Liver (tissue), 3 donors: Measurements from ENCODE around the gene ZCCHC14.

Experiments used
- ATF3 ChIP-seq: IDR thresholded peaks from 2 replicates; pipeline ENCODE4 v1.6.1; 2016; ENCODE audit warnings: antibody characterized with exemption
- CTCF ChIP-seq: fragments of 150-350 bp; IDR thresholded peaks from 2 replicates; pipeline ENCODE4 v1.5.1; 2017; ENCODE audit warnings: improper control_type of control experiment, low read depth, low read length; ENCODE audit not compliant: missing input control
- EGR1 ChIP-seq, 2 donors: IDR thresholded peaks; 2 replicates each; pipeline ENCODE4 v1.6.1; 2016 to 2018; ENCODE audit warnings: antibody characterized with exemption in 2 of 2, low read depth in 2 of 2
- FOXA1 ChIP-seq: IDR thresholded peaks from 2 replicates; pipeline ENCODE4 v1.6.1; 2016; ENCODE audit warnings: antibody characterized with exemption
- GABPA ChIP-seq, 2 donors: IDR thresholded peaks in 1 of 2; conservative IDR thresholded peaks in 1 of 2; 2 replicates each; pipeline ENCODE4 v1.6.1; 2016; ENCODE audit warnings: antibody characterized with exemption in 2 of 2, mild to moderate bottlenecking in 1 of 2, moderate library complexity in 1 of 2
- HNF4A ChIP-seq, 2 donors: conservative IDR thresholded peaks; 2 replicates each; pipeline ENCODE4 v1.6.1; 2016; ENCODE audit warnings: antibody characterized with exemption in 2 of 2, mild to moderate bottlenecking in 2 of 2
- JUND ChIP-seq, 2 donors: IDR thresholded peaks; 2 replicates each; pipeline ENCODE4 v1.6.1; 2016; ENCODE audit warnings: antibody characterized with exemption in 2 of 2
- MAX ChIP-seq: IDR thresholded peaks from 2 replicates; pipeline ENCODE4 v1.6.1; 2016; ENCODE audit warnings: antibody characterized with exemption
- RAD21 ChIP-seq, 2 donors: IDR thresholded peaks; 2 replicates each; pipeline ENCODE4 v1.6.1; 2016; ENCODE audit warnings: antibody characterized with exemption in 2 of 2, mild to moderate bottlenecking in 2 of 2
- REST ChIP-seq: IDR thresholded peaks from 2 replicates; pipeline ENCODE4 v1.6.1; 2016; ENCODE audit warnings: antibody characterized with exemption, mild to moderate bottlenecking
- SP1 ChIP-seq: IDR thresholded peaks from 2 replicates; pipeline ENCODE4 v1.6.1; 2018; ENCODE audit warnings: antibody characterized with exemption, mild to moderate bottlenecking
- TAF1 ChIP-seq: conservative IDR thresholded peaks from 2 replicates; pipeline ENCODE4 v1.6.1; 2016; ENCODE audit warnings: antibody characterized with exemption, mild to moderate bottlenecking
- YY1 ChIP-seq: IDR thresholded peaks from 2 replicates; pipeline ENCODE4 v1.6.1; 2016; ENCODE audit warnings: antibody characterized with exemption, mild to moderate bottlenecking
- ZBTB33 ChIP-seq: IDR thresholded peaks from 2 replicates; pipeline ENCODE4 v1.6.1; 2016; ENCODE audit warnings: antibody characterized with exemption
- donor health status: healthy.
- donor health status: healthy.

- no peak for TF ChIP-seq ZBTB33
- no peak for TF ChIP-seq ATF3
- TF ChIP-seq CTCF: no peak
- no peak for TF ChIP-seq GABPA (IDR thresholded peaks at IDR 0.05 in 1 of 2, conservative IDR thresholded peaks at IDR 0.05 in 1 of 2)
- no peak for TF ChIP-seq REST
- no peak for TF ChIP-seq YY1
- TF ChIP-seq TAF1: no peak
- TF ChIP-seq MAX: no peak
- no peak for TF ChIP-seq JUND (IDR thresholded peaks at IDR 0.05)
- TF ChIP-seq FOXA1: no peak
- no peak for TF ChIP-seq EGR1 (IDR thresholded peaks at IDR 0.05; ENCODE audit: low read depth in 2 of 2)
- no peak for TF ChIP-seq HNF4A (conservative IDR thresholded peaks at IDR 0.05)
- no peak for TF ChIP-seq RAD21 (IDR thresholded peaks at IDR 0.05)
- TF ChIP-seq SP1: no peak
These were observed 47.3 kb downstream of the ZCCHC14 start for GRCh38 chr16:87445486-87445885.
